NCI-H146 treated with DMSO at 0.1 percent for 48 hours (cell line): ENCODE data around the gene TARM1.

Experiments
- DNase-seq: peaks from one replicate; lab custom pipeline; 2025; ENCODE audit not compliant: unreplicated experiment; lab: John Stamatoyannopoulos, UW

TARM1 gene

GRCh38 chr19:54081032-54081431, at the start of gene TARM1:
Gene TARM1, minus strand, starts transcription at chr19:54081365. Its CDS starts 25 bp downstream, at chr19:54081340.
- no peak for DNase-seq

- DNase-seq, result no peak
Observed at GRCh38 chr19:54129617-54129996, 48.4 kb upstream of the TARM1 start.

GRCh38 chr19:54128796-54129616, 47.8 kb upstream of the TARM1 start:
- no peak for DNase-seq

- no peak for DNase-seq
Observed at GRCh38 chr19:54128441-54128725, 47.2 kb upstream of the TARM1 start.

GRCh38 chr19:54127688-54128440, 46.7 kb upstream of the TARM1 start:
- no peak for DNase-seq

- no peak for DNase-seq
Observed at GRCh38 chr19:54125713-54126112, 44.5 kb upstream of the TARM1 start.

GRCh38 chr19:54124393-54124792, 43.2 kb upstream of the TARM1 start:
- DNase-seq, result no peak

GRCh38 chr19:54123682-54124081, 42.5 kb upstream of the TARM1 start:
- no peak for DNase-seq

- DNase-seq, result no peak
Observed at GRCh38 chr19:54121259-54121658, 40.1 kb upstream of the TARM1 start.

- peak; percentile 96 for DNase-seq
Observed at GRCh38 chr19:54115109-54116063, 34.2 kb upstream of the TARM1 start, which contains the start of the genes PRPF31 and TFPT. Gene PRPF31, plus strand, starts transcription at chr19:54115754. Its CDS starts 2,525 bp downstream, at chr19:54118279. Gene TFPT, minus strand, starts transcription at chr19:54115657. Its CDS starts 388 bp downstream, at chr19:54115269.

- DNase-seq, result no peak
Observed at GRCh38 chr19:54114340-54115108, 33.4 kb upstream of the TARM1 start.

GRCh38 chr19:54109651-54110050, 28.5 kb upstream of the TARM1 start:
- no peak for DNase-seq

- no peak for DNase-seq
Observed at GRCh38 chr19:54108496-54108895, 27.3 kb upstream of the TARM1 start.

- DNase-seq, result no peak
Observed at GRCh38 chr19:54107876-54108490, 26.8 kb upstream of the TARM1 start.

GRCh38 chr19:54106716-54107115, 25.6 kb upstream of the TARM1 start:
- no peak for DNase-seq

GRCh38 chr19:54105796-54106195, 24.6 kb upstream of the TARM1 start:
- no peak for DNase-seq

- no peak for DNase-seq
Observed at GRCh38 chr19:54104998-54105715, 24.0 kb upstream of the TARM1 start.

- peak; percentile 97 for DNase-seq
Observed at GRCh38 chr19:54102421-54103169, 21.4 kb upstream of the TARM1 start, which contains the start of gene NDUFA3. Gene NDUFA3, plus strand, starts transcription at chr19:54102855. Its CDS starts 24 bp downstream, at chr19:54102879.
